GM23248 (cell line): ENCODE measurements around the gene FOXF2. TPM values are rescaled to one million over a fixed set of nuclear protein-coding genes. Genes with fewer than 3 reads are reported as not detected.
A peak's percentile ranks its signal among the peaks of the same experiment; 100 is the strongest.
"Not testable (repeated sequence)": the region's sequence is repeated elsewhere in the genome, so short reads cannot be mapped to it uniquely, and the experiment has no call there.

ENCODE experiments used
- DNase-seq: peaks from one replicate; pipeline ENCODE4 v3.0.0-alpha.2; 2015
- H2AFZ ChIP-seq: fragments of 200-600 bp; sonication (generic); 2 replicates; pipeline ENCODE4 v1.6.1; 2016; ENCODE audit warnings: antibody characterized with exemption
- H3F3A ChIP-seq: fragments of 200-600 bp; sonication (generic); 2 replicates; pipeline ENCODE4 v1.6.1; 2016; ENCODE audit warnings: mild to moderate bottlenecking, antibody characterized with exemption, mixed run types; ENCODE audit not compliant: insufficient read depth
- H3K27ac ChIP-seq: fragments of 200-600 bp; sonication (generic); 2 replicates; pipeline ENCODE4 v1.5.1; 2016; ENCODE audit warnings: mild to moderate bottlenecking
- H3K27me3 ChIP-seq: fragments of 200-600 bp; sonication (generic); replicated peaks from 2 replicates; pipeline ENCODE4 v1.6.1; 2016; ENCODE audit warnings: mild to moderate bottlenecking; ENCODE audit not compliant: insufficient read depth
- H3K36me3 ChIP-seq: fragments of 200-600 bp; sonication (generic); 2 replicates; pipeline ENCODE4 v1.6.1; 2016; ENCODE audit warnings: low read depth, mild to moderate bottlenecking
- H3K4me1 ChIP-seq: fragments of 200-600 bp; sonication (generic); 2 replicates; pipeline ENCODE4 v1.6.1; 2016; ENCODE audit warnings: mild to moderate bottlenecking; ENCODE audit not compliant: insufficient read depth
- H3K4me2 ChIP-seq: fragments of 200-600 bp; sonication (generic); one replicate; pipeline ENCODE4 v1.6.1; 2016; ENCODE audit warnings: mild to moderate bottlenecking; ENCODE audit not compliant: unreplicated experiment
- H3K4me3 ChIP-seq: fragments of 200-600 bp; sonication (generic); 2 replicates; pipeline ENCODE4 v1.5.1; 2016; ENCODE audit warnings: mild to moderate bottlenecking
- H3K79me2 ChIP-seq: fragments of 200-600 bp; sonication (generic); 2 replicates; pipeline ENCODE4 v1.6.1; 2016; ENCODE audit warnings: mild to moderate bottlenecking; ENCODE audit not compliant: insufficient read depth
- H3K9ac ChIP-seq: fragments of 200-600 bp; sonication (generic); 2 replicates; pipeline ENCODE4 v1.6.1; 2016; ENCODE audit warnings: mild to moderate bottlenecking
- H3K9me2 ChIP-seq: fragments of 200-600 bp; sonication (generic); 2 replicates; pipeline ENCODE4 v1.6.1; 2016; ENCODE audit warnings: mixed run types, mild to moderate bottlenecking, moderate library complexity; ENCODE audit not compliant: insufficient read depth
- H3K9me3 ChIP-seq: fragments of 200-600 bp; sonication (generic); one replicate; pipeline ENCODE4 v1.6.1; 2017; ENCODE audit warnings: low read depth
- H4K20me1 ChIP-seq: fragments of 200-600 bp; sonication (generic); 2 replicates; pipeline ENCODE4 v1.6.0; 2016; ENCODE audit not compliant: insufficient read depth
- EZH2 ChIP-seq: fragments of 200-600 bp; sonication (generic); IDR thresholded peaks from 2 replicates; pipeline ENCODE4 v1.6.1; 2018; ENCODE audit warnings: antibody characterized with exemption, mild to moderate bottlenecking; ENCODE audit not compliant: insufficient read depth, poor library complexity, severe bottlenecking
- EZH2phosphoT487 ChIP-seq: fragments of 200-600 bp; sonication (generic); IDR thresholded peaks from 2 replicates; pipeline ENCODE4 v1.6.1; 2018; ENCODE audit warnings: antibody characterized with exemption, moderate library complexity, mild to moderate bottlenecking, low read depth; ENCODE audit not compliant: insufficient read depth
- WGBS, 2 experiments: methylation state at CpG; one replicate each; pipeline ENCODE4 v1.1.6; 2015 to 2017; ENCODE audit warnings: low lambda C conversion rate in 2 of 2, low coverage in 1 of 2; ENCODE audit errors: missing lambda C conversion rate in 2 of 2; 5-methylcytosine and 5-hydroxymethylcytosine counted together
- in situ Hi-C: fragments of 300-500 bp; cut with MboI; formaldehyde crosslinking; loops from 2 replicates; pipeline ENCODE4 v1.15.0; 2020
- polyA plus RNA-seq: library from polyadenylated mRNA; unstranded; fragments of >200 nt; fragmentation: Nextera tagmentation; extraction: Ambion mirVana; gene quantifications from 2 replicates; pipeline ENCODE4 v1.2.1, GENCODE V29; 2016
- total RNA-seq: library from RNA; depleted of rRNA; stranded (reverse); fragments of >200 nt; shearing (Covaris generic); gene quantifications from 2 replicates; pipeline ENCODE4 v1.2.3, GENCODE V29; 2014

The FOXF2 gene
- total and polyA plus RNA-seq, 2 experiments from 2014 or later = 2.7 to 8.3 TPM

DNA sequence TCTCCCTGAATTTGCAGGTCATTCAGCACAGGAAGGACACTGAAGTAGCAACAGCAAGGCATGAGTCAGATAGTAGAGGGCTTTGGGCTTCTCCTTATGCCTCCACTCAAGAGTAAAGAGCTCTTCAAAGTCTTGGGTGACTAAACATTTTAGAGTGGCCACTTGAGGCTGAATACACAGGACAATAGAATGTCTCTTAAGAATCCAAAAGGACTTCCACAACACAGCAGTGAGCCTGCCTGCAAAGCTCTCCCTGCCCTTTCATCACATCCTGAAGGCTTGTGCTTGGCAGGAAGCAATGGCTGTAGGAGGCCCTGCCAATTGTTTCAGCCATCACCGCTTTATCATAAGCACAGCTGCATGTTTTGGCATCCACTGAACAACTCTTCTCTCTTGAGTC, 40.7 kb upstream of the FOXF2 start:
- Histone ChIP-seq H3K4me2 (no peak overlapping the region), H3K9me2 (no peaks in the 10 kb centered on the region), H3K79me2 (no peaks in the 10 kb centered on the region), H3K27me3 (no peaks in the 10 kb centered on the region), H3F3A (no peaks in the 10 kb centered on the region), H2AFZ (no peak overlapping the region), H3K9ac (no peak overlapping the region), H4K20me1 (no peaks in the 10 kb centered on the region), H3K27ac (no peak overlapping the region), H3K9me3 (no peaks in the 10 kb centered on the region), H3K4me1 (0 out of 2 replicates have a peak, but pooled peaks cover 7% of the 10 kb centered on the region), H3K4me3 (no peak overlapping the region), H3K36me3 (no peaks in the 10 kb centered on the region)
- DNase-seq = peak; percentile 31
- TF ChIP-seq EZH2phosphoT487 (no peak), EZH2 (no peak)
- in situ Hi-C loops = no loop called here
- WGBS, 2 experiments = 39 to 58% methylated on average over 1 of the region's 1 CpG

- DNase-seq = no peak
- no peak overlapping the region for H3K4me3 ChIP-seq
- in situ Hi-C loops = no loop called here
- no peaks in the 10 kb centered on the region for H4K20me1 ChIP-seq
- no peak overlapping the region for H3K4me2 ChIP-seq
- no peak overlapping the region for H3K9ac ChIP-seq
- no peaks in the 10 kb centered on the region for H3K9me3 ChIP-seq
- H3K27ac ChIP-seq = no peak overlapping the region
- H3K9me2 ChIP-seq = no peaks in the 10 kb centered on the region
- 24 to 33% methylated on average over 1 of the region's 1 CpG for WGBS, 2 experiments
- H3K27me3 ChIP-seq = no peaks in the 10 kb centered on the region; the same call in 1 of the 2 replicates
- H3K4me1 ChIP-seq = 0 out of 2 replicates have a peak, but pooled peaks cover 7% of the 10 kb centered on the region
- no peaks in the 10 kb centered on the region for H3K79me2 ChIP-seq
- no peaks in the 10 kb centered on the region for H3K36me3 ChIP-seq
- H3F3A ChIP-seq = no peaks in the 10 kb centered on the region
- H2AFZ ChIP-seq = no peak overlapping the region
- TF ChIP-seq EZH2 (no peak), EZH2phosphoT487 (no peak)
Observed at GRCh38 chr6:1349655-1350054, 39.7 kb upstream of the FOXF2 start.

- no peak for TF ChIP-seq EZH2
- TF ChIP-seq EZH2phosphoT487 = no peak
- Histone ChIP-seq H3K4me3 (no peak overlapping the region), H4K20me1 (no peaks in the 10 kb centered on the region), H2AFZ (no peak overlapping the region), H3K27me3 (no peaks in the 10 kb centered on the region; the same call in 1 of the 2 replicates), H3K9me2 (no peaks in the 10 kb centered on the region), H3K79me2 (no peaks in the 10 kb centered on the region), H3K9me3 (no peaks in the 10 kb centered on the region), H3K4me1 (0 out of 2 replicates have a peak, but pooled peaks cover 7% of the 10 kb centered on the region), H3K4me2 (no peak overlapping the region), H3K27ac (no peak overlapping the region), H3K9ac (no peak overlapping the region), H3K36me3 (no peaks in the 10 kb centered on the region), H3F3A (no peaks in the 10 kb centered on the region)
- in situ Hi-C loops = no loop called here
- DNase-seq = no peak
- WGBS, 2 experiments = 36 to 50% methylated on average over 2 of the region's 2 CpGs
Observed at GRCh38 chr6:1351381-1352008, 37.9 kb upstream of the FOXF2 start.

DNA sequence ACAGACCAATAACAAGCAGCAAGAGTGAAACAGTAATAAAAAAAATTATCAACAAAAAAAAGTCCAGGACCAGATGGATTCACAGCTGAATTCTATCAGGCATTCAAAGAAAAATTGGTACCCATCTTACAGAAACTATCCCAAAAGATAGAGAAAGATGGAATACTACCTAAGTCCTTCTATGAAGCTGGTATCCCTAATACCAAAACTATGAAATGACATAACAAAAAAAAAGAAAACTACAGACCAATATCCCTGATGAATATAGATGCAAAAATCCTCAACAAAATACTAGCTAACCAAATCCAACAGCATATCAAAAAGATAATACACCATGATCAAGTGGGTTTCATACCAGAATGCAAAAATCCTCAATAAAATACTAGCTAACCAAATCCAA, 34.3 kb upstream of the FOXF2 start:
- H3K27ac ChIP-seq, H3K4me3 ChIP-seq, H3K36me3 ChIP-seq, H3F3A ChIP-seq, H3K9me2 ChIP-seq, H2AFZ ChIP-seq, H3K79me2 ChIP-seq, H3K9me3 ChIP-seq, H3K27me3 ChIP-seq, H3K4me2 ChIP-seq, DNase-seq, in situ Hi-C loops, H3K9ac ChIP-seq, H4K20me1 ChIP-seq, H3K4me1 ChIP-seq: not testable (repeated sequence)

DNA sequence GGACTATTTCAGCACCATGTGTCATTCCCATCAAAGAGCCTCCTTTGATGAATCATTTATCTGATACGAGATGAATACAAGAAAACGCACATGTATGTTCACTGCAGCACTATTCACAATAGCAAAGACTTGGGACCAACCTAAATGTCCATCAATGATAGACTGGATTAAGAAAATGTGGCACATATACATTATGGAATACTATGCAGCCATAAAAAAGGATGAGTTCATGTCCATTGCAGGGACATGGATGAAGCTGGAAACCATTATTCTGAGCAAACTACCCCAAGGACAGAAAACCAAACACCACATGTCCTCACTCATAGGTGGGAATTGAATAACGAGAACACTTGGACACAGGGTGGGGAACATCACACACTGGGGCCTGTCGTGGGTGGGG, 27.7 kb upstream of the FOXF2 start:
- H3K36me3 ChIP-seq, H3K79me2 ChIP-seq, H4K20me1 ChIP-seq, H3K4me2 ChIP-seq, H2AFZ ChIP-seq, H3K9ac ChIP-seq, H3K27ac ChIP-seq, H3K9me3 ChIP-seq, H3K4me3 ChIP-seq, H3K27me3 ChIP-seq, DNase-seq, in situ Hi-C loops, H3K9me2 ChIP-seq: not testable (repeated sequence)
- Histone ChIP-seq H3F3A (peaks cover 13% of the 10 kb centered on the region), H3K4me1 (peaks cover 21% of the 10 kb centered on the region)
- WGBS, 2 experiments = 86 to 90% methylated on average over 4 of the region's 4 CpGs
